ENCODE data around the gene PRPSAP2.

- TF ChIP-seq, protein P1, sequence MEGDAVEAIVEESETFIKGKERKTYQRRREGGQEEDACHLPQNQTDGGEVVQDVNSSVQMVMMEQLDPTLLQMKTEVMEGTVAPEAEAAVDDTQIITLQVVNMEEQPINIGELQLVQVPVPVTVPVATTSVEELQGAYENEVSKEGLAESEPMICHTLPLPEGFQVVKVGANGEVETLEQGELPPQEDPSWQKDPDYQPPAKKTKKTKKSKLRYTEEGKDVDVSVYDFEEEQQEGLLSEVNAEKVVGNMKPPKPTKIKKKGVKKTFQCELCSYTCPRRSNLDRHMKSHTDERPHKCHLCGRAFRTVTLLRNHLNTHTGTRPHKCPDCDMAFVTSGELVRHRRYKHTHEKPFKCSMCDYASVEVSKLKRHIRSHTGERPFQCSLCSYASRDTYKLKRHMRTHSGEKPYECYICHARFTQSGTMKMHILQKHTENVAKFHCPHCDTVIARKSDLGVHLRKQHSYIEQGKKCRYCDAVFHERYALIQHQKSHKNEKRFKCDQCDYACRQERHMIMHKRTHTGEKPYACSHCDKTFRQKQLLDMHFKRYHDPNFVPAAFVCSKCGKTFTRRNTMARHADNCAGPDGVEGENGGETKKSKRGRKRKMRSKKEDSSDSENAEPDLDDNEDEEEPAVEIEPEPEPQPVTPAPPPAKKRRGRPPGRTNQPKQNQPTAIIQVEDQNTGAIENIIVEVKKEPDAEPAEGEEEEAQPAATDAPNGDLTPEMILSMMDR (IDR thresholded peaks at IDR 0.05; ENCODE audit: extremely low read depth in 1 of 2, insufficient read depth in 1 of 2, low read depth in 1 of 2, low read length in 2 of 2), result no peak
- TF ChIP-seq MYC (IDR thresholded peaks at IDR 0.05; ENCODE audit: low read depth, low read length), result no peak
Observed at GRCh38 chr17:18961634-18962493, 103.9 kb downstream of the PRPSAP2 start.
